Mesothelial cell of epicardium (in vitro differentiated cells): ENCODE data around the gene DGLUCY. TPM values are rescaled to one million over a fixed set of nuclear protein-coding genes. Genes with fewer than 3 reads are reported as not detected.

Experiments
- DNase-seq, 2 experiments: peaks; one replicate each; pipeline ENCODE4 v3.0.0; 2021; ENCODE audit warnings: low spot score in 2 of 2; ENCODE audit not compliant: unreplicated experiment in 2 of 2
- H3K27ac Mint-ChIP-seq: 2 replicates; pipeline ENCODE4 v1.8.0; 2021; ENCODE audit warnings: mixed read lengths
- H3K27me3 Mint-ChIP-seq: 2 replicates; pipeline ENCODE4 v1.8.0; 2021; ENCODE audit warnings: low read depth, mixed read lengths
- H3K36me3 Mint-ChIP-seq: 2 replicates; pipeline ENCODE4 v1.8.0; 2021; ENCODE audit warnings: mixed read lengths
- H3K4me1 Mint-ChIP-seq: 2 replicates; pipeline ENCODE4 v1.8.0; 2021; ENCODE audit warnings: mixed read lengths
- H3K4me3 Mint-ChIP-seq: 2 replicates; pipeline ENCODE4 v1.8.0; 2021; ENCODE audit warnings: mild to moderate bottlenecking, moderate library complexity, mixed read lengths
- H3K9me3 Mint-ChIP-seq: 2 replicates; pipeline ENCODE4 v1.8.0; 2021; ENCODE audit warnings: mixed read lengths
- total RNA-seq: library from RNA; stranded (reverse); gene quantifications from 3 replicates; pipeline ENCODE4 v1.2.1, GENCODE V29; 2021
- TF ChIP-seq, protein P1 (sequence below): fragments of 200-600 bp; sonication (generic); IDR thresholded peaks from one replicate; pipeline ENCODE4 v1.5.0; 2021; ENCODE audit warnings: antibody characterized with exemption; ENCODE audit not compliant: unreplicated experiment

The DGLUCY gene
- total RNA-seq, 1 donor from 2014 or later, result 64.1 TPM

- peaks cover 42% of the 10 kb centered on the region for H3K4me1 Mint-ChIP-seq
- H3K27me3 Mint-ChIP-seq, result no peaks in the 10 kb centered on the region
- H3K4me3 Mint-ChIP-seq, result no peak overlapping the region
These were observed 2.4 kb upstream of the DGLUCY start for GRCh38 chr14:91111443-91111842.

DNA sequence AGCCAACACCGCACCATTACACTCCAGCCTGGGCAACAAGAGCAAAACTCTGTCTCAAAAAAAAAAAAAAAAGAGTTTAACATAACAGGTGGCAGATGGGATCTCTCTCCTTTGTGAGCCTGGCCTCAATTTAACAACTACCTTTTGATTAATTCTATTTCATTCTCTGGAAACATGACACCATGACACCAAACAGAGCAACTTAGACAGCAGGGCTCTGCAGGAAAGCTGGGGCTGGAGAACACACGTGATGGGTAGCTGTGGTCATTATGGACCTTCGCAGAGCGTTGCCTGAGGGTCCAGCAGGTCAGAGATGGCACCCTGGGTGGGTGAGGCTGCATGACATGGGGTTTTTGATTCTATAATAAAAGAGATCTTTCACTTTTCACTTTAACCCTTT, 1.7 kb upstream of the DGLUCY start:
- TF ChIP-seq, protein P1, sequence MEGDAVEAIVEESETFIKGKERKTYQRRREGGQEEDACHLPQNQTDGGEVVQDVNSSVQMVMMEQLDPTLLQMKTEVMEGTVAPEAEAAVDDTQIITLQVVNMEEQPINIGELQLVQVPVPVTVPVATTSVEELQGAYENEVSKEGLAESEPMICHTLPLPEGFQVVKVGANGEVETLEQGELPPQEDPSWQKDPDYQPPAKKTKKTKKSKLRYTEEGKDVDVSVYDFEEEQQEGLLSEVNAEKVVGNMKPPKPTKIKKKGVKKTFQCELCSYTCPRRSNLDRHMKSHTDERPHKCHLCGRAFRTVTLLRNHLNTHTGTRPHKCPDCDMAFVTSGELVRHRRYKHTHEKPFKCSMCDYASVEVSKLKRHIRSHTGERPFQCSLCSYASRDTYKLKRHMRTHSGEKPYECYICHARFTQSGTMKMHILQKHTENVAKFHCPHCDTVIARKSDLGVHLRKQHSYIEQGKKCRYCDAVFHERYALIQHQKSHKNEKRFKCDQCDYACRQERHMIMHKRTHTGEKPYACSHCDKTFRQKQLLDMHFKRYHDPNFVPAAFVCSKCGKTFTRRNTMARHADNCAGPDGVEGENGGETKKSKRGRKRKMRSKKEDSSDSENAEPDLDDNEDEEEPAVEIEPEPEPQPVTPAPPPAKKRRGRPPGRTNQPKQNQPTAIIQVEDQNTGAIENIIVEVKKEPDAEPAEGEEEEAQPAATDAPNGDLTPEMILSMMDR, result no peak
- peak overlapping the region; percentile 41 for H3K27ac Mint-ChIP-seq
- no peaks in the 10 kb centered on the region for H3K9me3 Mint-ChIP-seq
- no peaks in the 10 kb centered on the region for H3K27me3 Mint-ChIP-seq
- H3K4me3 Mint-ChIP-seq, result no peak overlapping the region
- H3K4me1 Mint-ChIP-seq, result peaks cover 48% of the 10 kb centered on the region
- peaks cover 1% of the 10 kb centered on the region for H3K36me3 Mint-ChIP-seq
- DNase-seq, result no peak

More at GRCh38 chr14:91111443-91111842, 2.4 kb upstream of the DGLUCY start:
- no peaks in the 10 kb centered on the region for H3K9me3 Mint-ChIP-seq
- TF ChIP-seq, protein P1, result no peak
- no peak for DNase-seq
- no peak overlapping the region for H3K27ac Mint-ChIP-seq
- peaks cover 1% of the 10 kb centered on the region for H3K36me3 Mint-ChIP-seq

GRCh38 chr14:91114079-91115065, 499 bp downstream of the DGLUCY start:
- TF ChIP-seq, protein P1, result no peak
- Mint-ChIP-seq H3K36me3 (peaks cover 16% of the 10 kb centered on the region), H3K27me3 (no peaks in the 10 kb centered on the region), H3K9me3 (peaks cover 10% of the 10 kb centered on the region), H3K4me3 (peak overlapping the region; percentile 72), H3K4me1 (peaks cover 61% of the 10 kb centered on the region), H3K27ac (peak overlapping the region; percentile 93)
- DNase-seq, result peak in 1 of 2 experiments; percentile 67

DNA sequence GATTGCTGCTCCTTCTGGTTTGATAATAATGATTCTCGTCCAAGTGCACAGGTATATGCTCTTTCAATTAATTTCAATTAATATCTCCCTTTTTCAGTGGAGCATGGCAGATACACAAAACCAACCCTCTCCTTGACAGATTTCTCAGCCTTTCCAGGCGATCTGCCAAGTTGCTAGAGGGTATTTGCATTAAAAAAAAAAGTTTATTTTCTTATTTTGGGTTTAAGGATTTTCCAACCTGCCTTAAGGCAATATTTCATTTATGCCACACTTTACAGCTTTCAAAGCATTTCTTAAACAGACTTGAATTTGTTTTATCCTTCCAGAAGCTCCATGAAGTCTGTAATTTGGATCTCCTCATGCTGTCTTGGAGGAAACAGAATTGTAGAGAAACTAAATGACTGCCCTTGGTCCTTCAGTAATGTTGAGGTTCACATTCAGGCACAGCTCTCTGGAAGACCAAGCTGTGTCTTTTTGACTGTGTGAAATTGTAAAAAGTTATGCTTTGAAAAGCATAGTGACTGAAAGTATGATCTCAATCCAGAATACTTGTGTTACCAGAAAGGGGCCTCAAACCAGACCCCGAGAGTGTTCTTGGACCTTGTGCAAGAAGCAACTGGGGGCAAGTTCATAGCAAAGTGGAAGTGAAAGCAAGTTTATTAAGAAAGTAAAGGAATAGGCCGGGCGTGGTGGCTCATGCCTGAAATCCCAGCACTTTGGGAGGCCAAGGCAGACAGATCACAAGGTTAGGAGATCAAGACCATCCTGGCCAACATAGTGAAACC, 2.3 kb downstream of the DGLUCY start:
- H3K4me3 Mint-ChIP-seq, result peak overlapping the region; percentile 9
- DNase-seq, result no peak
- no peaks in the 10 kb centered on the region for H3K27me3 Mint-ChIP-seq
- peaks cover 12% of the 10 kb centered on the region for H3K9me3 Mint-ChIP-seq
- H3K4me1 Mint-ChIP-seq, result peaks cover 59% of the 10 kb centered on the region
- TF ChIP-seq, protein P1, result no peak
- H3K27ac Mint-ChIP-seq, result peak overlapping the region; percentile 93
- H3K36me3 Mint-ChIP-seq, result peaks cover 25% of the 10 kb centered on the region

GRCh38 chr14:91116913-91117588, 3.2 kb downstream of the DGLUCY start:
- Mint-ChIP-seq H3K4me1 (peaks cover 59% of the 10 kb centered on the region), H3K27me3 (no peaks in the 10 kb centered on the region)
- DNase-seq, result no peak

More at GRCh38 chr14:91116913-91117588, 3.2 kb downstream of the DGLUCY start:
- H3K9me3 Mint-ChIP-seq, result peaks cover 12% of the 10 kb centered on the region
- no peak overlapping the region for H3K4me3 Mint-ChIP-seq
- H3K27ac Mint-ChIP-seq, result peak overlapping the region; percentile 41
- TF ChIP-seq, protein P1, result no peak
- peaks cover 26% of the 10 kb centered on the region for H3K36me3 Mint-ChIP-seq
